Activated T-helper 1 cell treated with Interleukin-2 at 50 U/mL for 16 hours (primary cell): ENCODE data around the gene TRAPPC3L.

Source experiments
- DNase-seq: peaks from one replicate; pipeline ENCODE4 v3.0.0-alpha.2; 2020; ENCODE audit warnings: low read depth

The TRAPPC3L gene

GRCh38 chr6:116463301-116463700 lies 82.2 kb downstream of the TRAPPC3L start:
- no peak for DNase-seq

GRCh38 chr6:116461932-116462885 lies 83.3 kb downstream of the TRAPPC3L start:
- peak; percentile 46 for DNase-seq

- DNase-seq, result no peak
Observed at GRCh38 chr6:116461331-116461931, 84.1 kb downstream of the TRAPPC3L start, which contains the start of gene CALHM6. Gene CALHM6, plus strand, starts transcription at chr6:116461375. Its CDS starts 555 bp downstream, at chr6:116461930.

GRCh38 chr6:116459927-116460326 lies 85.6 kb downstream of the TRAPPC3L start:
- DNase-seq, result no peak

- DNase-seq, result no peak
Observed at GRCh38 chr6:116458264-116458663, 87.2 kb downstream of the TRAPPC3L start.

- DNase-seq, result no peak
Observed at GRCh38 chr6:116456927-116457326, 88.6 kb downstream of the TRAPPC3L start.

- no peak for DNase-seq
Observed at GRCh38 chr6:116456106-116456505, 89.4 kb downstream of the TRAPPC3L start.

GRCh38 chr6:116452531-116452930 lies 93.0 kb downstream of the TRAPPC3L start:
- no peak for DNase-seq

- DNase-seq, result no peak
Observed at GRCh38 chr6:116451916-116452315, 93.6 kb downstream of the TRAPPC3L start.

- no peak for DNase-seq
Observed at GRCh38 chr6:116450769-116451740, 94.4 kb downstream of the TRAPPC3L start.

GRCh38 chr6:116450185-116450710 lies 95.2 kb downstream of the TRAPPC3L start:
- no peak for DNase-seq

- DNase-seq, result no peak
Observed at GRCh38 chr6:116449565-116449964, 95.9 kb downstream of the TRAPPC3L start.

GRCh38 chr6:116447496-116448011 lies 97.9 kb downstream of the TRAPPC3L start:
- DNase-seq, result no peak

- no peak for DNase-seq
Observed at GRCh38 chr6:116447052-116447451, 98.4 kb downstream of the TRAPPC3L start.

GRCh38 chr6:116446399-116446798 lies 99.1 kb downstream of the TRAPPC3L start:
- DNase-seq, result no peak

- no peak for DNase-seq
Observed at GRCh38 chr6:116445102-116445501, 100.4 kb downstream of the TRAPPC3L start.
